Coronary artery (tissue), 2 donors: ENCODE measurements around the gene MADD.

Experiments used
- DNase-seq: peaks from one replicate; pipeline ENCODE4 v3.0.0-alpha.2; 2017; ENCODE audit warnings: low spot score
- H3K27ac ChIP-seq, 2 donors: fragments of 200-600 bp; sonication (generic); one replicate each; pipeline ENCODE4 v1.5.1; 2016 to 2019
- H3K4me3 ChIP-seq: fragments of 200-600 bp; sonication (generic); 2 replicates; pipeline ENCODE4 v1.5.1; 2016; ENCODE audit warnings: mild to moderate bottlenecking, moderate library complexity
- TF ChIP-seq, protein P1 (sequence below): fragments of 200-600 bp; sonication (generic); IDR thresholded peaks from one replicate; pipeline ENCODE4 v1.5.1; 2019; ENCODE audit warnings: antibody characterized with exemption

MADD gene

DNA sequence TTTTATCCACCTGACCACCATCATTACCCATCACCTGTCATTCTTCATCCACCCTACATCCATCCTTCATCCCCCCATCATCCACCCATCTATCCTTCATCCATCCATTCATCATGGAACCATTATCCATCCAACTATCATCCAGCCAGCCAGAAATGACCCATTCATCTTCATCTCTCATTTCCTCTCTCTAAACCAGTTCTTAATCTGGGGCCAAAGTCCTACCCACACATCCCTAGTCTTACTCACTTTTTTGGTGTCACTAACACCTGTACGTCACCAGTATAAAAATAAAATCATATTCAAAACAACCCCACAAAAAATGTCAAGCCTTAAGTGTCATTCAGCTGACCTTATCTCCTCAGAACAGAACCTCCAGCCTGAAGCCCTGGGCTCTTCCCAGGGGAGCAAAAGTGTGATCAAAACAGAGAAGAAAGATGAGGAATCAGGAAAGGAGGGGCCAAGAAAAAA, 96.1 kb downstream of the MADD start:
- TF ChIP-seq, protein P1, sequence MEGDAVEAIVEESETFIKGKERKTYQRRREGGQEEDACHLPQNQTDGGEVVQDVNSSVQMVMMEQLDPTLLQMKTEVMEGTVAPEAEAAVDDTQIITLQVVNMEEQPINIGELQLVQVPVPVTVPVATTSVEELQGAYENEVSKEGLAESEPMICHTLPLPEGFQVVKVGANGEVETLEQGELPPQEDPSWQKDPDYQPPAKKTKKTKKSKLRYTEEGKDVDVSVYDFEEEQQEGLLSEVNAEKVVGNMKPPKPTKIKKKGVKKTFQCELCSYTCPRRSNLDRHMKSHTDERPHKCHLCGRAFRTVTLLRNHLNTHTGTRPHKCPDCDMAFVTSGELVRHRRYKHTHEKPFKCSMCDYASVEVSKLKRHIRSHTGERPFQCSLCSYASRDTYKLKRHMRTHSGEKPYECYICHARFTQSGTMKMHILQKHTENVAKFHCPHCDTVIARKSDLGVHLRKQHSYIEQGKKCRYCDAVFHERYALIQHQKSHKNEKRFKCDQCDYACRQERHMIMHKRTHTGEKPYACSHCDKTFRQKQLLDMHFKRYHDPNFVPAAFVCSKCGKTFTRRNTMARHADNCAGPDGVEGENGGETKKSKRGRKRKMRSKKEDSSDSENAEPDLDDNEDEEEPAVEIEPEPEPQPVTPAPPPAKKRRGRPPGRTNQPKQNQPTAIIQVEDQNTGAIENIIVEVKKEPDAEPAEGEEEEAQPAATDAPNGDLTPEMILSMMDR, result no peak
- DNase-seq, result no peak
- Histone ChIP-seq H3K4me3 (no peak overlapping the region), H3K27ac (no peak overlapping the region)

DNA sequence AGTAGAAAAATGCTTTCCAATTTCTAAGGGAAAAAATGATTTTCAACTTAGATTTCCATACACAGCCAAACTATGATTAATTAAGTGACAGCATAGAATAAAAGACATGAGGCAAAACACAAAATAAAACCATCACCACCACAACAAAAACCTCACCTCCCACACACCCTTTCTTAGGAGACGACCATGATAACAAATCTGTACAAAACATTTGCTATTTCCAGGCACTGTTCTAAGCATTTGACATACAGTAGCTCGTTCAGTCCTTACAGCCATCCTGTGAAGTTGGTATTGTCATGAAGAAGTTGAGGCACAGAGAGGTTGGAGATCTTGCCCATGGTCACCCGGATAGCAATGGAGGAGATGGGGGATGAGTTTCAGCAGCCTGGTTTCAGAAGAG, 99.7 kb downstream of the MADD start:
- TF ChIP-seq, protein P1, result no peak
- Histone ChIP-seq H3K4me3 (no peak overlapping the region), H3K27ac (no peak overlapping the region)
- DNase-seq, result no peak

DNA sequence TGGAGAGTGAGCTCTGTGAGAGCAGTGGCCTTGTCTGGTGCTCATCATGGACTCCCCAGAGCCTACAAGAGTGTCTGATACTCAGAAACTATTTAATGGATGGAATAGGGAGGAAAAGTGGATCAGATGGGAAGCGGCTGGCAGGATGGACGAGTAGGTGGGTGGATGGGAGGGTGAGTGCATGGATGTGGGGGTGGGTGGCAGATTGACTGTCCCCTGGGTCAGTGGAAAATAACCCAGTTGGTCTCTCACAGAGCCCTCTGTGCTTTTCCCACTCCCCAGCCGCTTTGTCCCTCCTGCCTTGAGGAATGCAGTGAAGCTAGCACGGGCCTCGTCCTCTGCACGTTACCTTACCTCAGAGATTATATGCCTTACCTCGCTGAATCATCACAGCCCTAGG, 102.5 kb downstream of the MADD start:
- DNase-seq, result no peak
- H3K4me3 ChIP-seq, result no peak overlapping the region
- TF ChIP-seq, protein P1, result no peak
- no peak overlapping the region for H3K27ac ChIP-seq

DNA sequence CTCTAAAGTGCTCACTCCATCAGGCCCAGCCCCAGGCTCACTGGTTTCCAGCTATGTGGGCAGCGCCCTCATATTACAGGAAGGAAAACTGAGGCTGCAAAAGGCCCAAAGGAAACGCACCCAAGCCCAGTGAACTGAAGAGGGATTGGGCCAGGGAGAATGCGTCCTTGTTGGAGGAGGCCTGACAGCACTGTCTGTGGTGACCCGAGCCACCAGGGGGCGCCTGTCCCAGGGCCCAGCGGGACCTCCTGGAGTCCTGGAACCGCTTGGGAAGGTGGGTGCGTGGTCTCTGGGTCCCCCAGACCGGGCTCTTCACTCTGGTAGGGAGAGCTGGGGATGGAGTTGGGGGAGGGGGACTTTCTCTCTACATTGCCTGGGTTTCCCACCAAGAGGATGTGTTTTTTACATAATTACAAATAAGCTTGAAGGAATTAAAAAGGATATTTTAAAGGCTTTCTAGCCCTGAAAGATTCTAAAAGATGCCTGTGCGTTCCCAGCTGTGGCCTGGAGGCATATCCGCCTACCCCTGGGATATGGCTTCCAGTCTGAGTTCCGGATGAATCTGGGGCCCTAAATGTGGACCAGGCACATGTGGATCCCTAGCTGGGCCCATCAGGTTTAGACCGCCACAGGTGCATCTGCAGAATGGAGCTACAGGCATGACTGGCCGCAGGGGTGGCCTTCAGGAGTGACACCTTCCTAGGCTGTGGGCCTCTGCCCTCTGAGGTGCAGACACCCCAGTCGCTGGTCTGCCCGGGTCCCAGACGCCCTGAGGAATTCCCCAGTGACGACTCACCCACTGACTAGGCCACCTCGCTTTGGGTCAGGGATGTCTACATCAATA, 104.2 kb downstream of the MADD start:
- Histone ChIP-seq H3K4me3 (no peak overlapping the region), H3K27ac (peak overlapping the region in 1 of 2 donors; percentile 2)
- TF ChIP-seq, protein P1, result peak; percentile 95
- DNase-seq, result peak; percentile 72

DNA sequence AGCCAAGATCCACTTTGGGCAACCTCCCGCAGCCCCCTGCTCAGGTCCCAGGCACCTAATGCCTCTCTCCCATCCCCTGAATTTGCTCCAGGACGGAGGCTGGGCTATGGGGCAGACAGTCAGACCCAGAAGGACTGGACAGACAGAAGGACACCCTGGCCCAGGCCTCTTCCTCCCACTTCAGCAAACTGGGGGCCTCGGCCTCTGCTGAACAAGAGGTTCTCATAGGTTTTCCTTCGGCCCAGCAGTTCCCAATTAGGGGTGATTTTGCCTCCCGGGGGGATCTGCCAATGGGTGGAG, 104.7 kb downstream of the MADD start:
- TF ChIP-seq, protein P1, result no peak
- no peak for DNase-seq
- Histone ChIP-seq H3K4me3 (no peak overlapping the region), H3K27ac (peak overlapping the region in 1 of 2 donors; percentile 2)

DNA sequence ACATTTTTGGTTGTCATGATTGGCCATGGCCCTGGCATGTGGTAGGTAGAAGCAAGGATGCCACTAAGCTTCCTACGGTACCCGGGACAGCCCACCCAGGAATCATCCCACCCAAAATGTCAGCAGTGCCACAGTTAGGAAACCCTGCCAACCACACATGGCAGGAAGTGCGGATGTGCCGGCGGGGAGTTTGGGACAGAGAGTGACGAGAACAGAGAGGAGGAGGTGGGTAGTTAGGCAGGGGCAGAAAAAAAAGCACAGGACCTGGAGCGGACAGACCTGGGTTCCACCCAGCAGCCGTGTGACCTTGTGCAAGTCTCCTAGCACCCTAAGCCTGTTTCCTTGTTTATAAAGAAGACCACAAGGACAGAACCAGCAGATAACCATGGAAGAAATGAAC, 105.1 kb downstream of the MADD start:
- DNase-seq, result no peak
- peak overlapping the region in 1 of 2 donors; percentile 74 for H3K27ac ChIP-seq
- no peak overlapping the region for H3K4me3 ChIP-seq
- TF ChIP-seq, protein P1, result no peak

DNA sequence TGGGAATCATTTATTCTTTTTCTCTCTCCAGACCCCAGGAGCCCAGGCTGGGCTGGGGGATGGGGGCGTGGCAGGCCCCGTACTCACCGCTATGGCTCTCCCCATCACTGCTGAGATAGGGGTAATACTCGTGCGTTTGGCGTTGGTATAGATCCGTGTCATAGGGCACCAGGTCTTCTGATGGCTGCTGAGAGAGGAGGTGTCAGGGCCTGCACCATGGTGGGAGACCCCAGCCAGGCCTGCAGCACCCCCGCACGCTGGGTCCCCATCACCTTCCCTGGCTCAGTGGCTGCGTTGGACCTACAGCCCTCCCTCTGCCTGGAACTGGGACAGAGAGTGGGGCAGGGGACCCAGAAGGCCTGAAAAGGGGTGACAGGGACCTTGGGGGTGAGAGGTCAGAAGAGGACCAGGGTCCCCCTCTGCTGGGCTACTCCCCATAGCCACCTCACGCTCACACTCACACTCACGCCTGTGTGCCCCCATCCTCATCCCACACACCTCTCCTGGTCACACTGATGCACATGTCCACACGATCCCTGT, 105.7 kb downstream of the MADD start:
- H3K27ac ChIP-seq, result peak overlapping the region in 1 of 2 donors; percentile 74
- H3K4me3 ChIP-seq, result peak overlapping the region; percentile 62
- no peak for DNase-seq
- TF ChIP-seq, protein P1, result no peak
